Vagina (tissue), 2 donors: ENCODE measurements around the gene BLACAT1.

Source experiments
- POLR2A ChIP-seq, 2 donors: fragments of 450-650 bp; IDR thresholded peaks; one replicate each; pipeline ENCODE4 v1.6.1; 2017; ENCODE audit warnings: antibody characterized with exemption in 2 of 2, mild to moderate bottlenecking in 2 of 2, moderate library complexity in 2 of 2
- POLR2AphosphoS5 ChIP-seq, 2 donors: sonication (generic); formaldehyde crosslinking; IDR thresholded peaks; one replicate each; pipeline ENCODE4 v1.9.0; 2017; ENCODE audit warnings: antibody characterized with exemption in 2 of 2, mild to moderate bottlenecking in 2 of 2, low read depth in 1 of 2; ENCODE audit not compliant: insufficient read depth in 1 of 2
- TF ChIP-seq, protein P1 (sequence below), 3 experiments: fragments of 450-650 bp in 2 of 3; fragments of 200-600 bp in 1 of 3; sonication (generic) in 1 of 3; IDR thresholded peaks; one replicate each; pipeline ENCODE4 v1.5.1; 2017 to 2019; ENCODE audit warnings: antibody characterized with exemption in 3 of 3, mild to moderate bottlenecking in 2 of 3, moderate library complexity in 2 of 3

DNA sequence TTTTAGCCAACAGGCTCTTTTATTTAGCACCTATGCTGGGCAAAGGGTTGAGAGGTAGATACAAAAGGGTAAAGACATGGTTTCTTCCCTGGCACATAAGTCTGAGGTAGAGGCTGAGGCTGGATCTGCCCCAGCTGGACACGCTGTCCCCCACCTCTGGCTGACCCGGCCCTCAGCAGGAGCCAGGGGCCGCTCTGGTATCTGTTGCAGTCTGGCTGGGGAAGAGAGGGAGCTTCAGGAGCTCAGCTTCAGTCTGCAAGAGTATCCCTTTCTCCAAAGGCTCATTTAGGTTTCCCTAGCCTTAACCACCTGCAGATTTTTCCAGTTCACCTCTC lies 14.2 kb downstream of the BLACAT1 start:
- TF ChIP-seq POLR2A (IDR thresholded peaks at IDR 0.05) (no peak), POLR2AphosphoS5 (IDR thresholded peaks at IDR 0.05; ENCODE audit: insufficient read depth in 1 of 2, low read depth in 1 of 2) (no peak)
- TF ChIP-seq, protein P1, sequence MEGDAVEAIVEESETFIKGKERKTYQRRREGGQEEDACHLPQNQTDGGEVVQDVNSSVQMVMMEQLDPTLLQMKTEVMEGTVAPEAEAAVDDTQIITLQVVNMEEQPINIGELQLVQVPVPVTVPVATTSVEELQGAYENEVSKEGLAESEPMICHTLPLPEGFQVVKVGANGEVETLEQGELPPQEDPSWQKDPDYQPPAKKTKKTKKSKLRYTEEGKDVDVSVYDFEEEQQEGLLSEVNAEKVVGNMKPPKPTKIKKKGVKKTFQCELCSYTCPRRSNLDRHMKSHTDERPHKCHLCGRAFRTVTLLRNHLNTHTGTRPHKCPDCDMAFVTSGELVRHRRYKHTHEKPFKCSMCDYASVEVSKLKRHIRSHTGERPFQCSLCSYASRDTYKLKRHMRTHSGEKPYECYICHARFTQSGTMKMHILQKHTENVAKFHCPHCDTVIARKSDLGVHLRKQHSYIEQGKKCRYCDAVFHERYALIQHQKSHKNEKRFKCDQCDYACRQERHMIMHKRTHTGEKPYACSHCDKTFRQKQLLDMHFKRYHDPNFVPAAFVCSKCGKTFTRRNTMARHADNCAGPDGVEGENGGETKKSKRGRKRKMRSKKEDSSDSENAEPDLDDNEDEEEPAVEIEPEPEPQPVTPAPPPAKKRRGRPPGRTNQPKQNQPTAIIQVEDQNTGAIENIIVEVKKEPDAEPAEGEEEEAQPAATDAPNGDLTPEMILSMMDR (IDR thresholded peaks at IDR 0.05) = no peak
